Endothelial cell of umbilical vein (primary cell): ENCODE measurements around the gene BMPER. TPM values are rescaled to one million over a fixed set of nuclear protein-coding genes. Genes with fewer than 3 reads are reported as not detected.

Source experiments
- BruUV-seq: library from RNA; stranded (reverse); fragments of 400-500 nt; replicated peaks from 2 replicates; lab custom pipeline; 2021; lab: Mats Ljungman, UMichigan
- CTCF ChIA-PET: fragments of 300-600, 350-600 bp; sonication (Branson Sonifier 250); formaldehyde crosslinking; loops from one replicate; lab custom pipeline; 2021; ENCODE audit warnings: antibody characterized with exemption, inconsistent platforms; lab: Charles Lee
- POLR2A ChIA-PET: fragments of 300-600, 350-600 bp; sonication (Branson Sonifier 250); formaldehyde crosslinking; loops from one replicate; lab custom pipeline; 2021; ENCODE audit warnings: antibody characterized with exemption, inconsistent platforms; lab: Charles Lee
- DNase-seq: peaks from one replicate; pipeline ENCODE4 v3.0.0-alpha.2; 2011; ENCODE audit warnings: low read depth, low spot score
- FAIRE-seq: peaks from 2 replicates; lab custom pipeline; 2011; peaks lifted over from hg19 to GRCh38; lab: Jason Lieb, UNC
- H2AFZ ChIP-seq: 2 replicates; pipeline ENCODE4 v1.6.0; 2012; ENCODE audit warnings: low read depth, low read length, control low read depth, inconsistent platforms
- H3K27ac ChIP-seq: 2 replicates; pipeline ENCODE4 v1.5.1; 2011; ENCODE audit warnings: low read depth, mild to moderate bottlenecking, control low read depth, low read length, moderate library complexity; ENCODE audit not compliant: insufficient read depth
- H3K27me3 ChIP-seq, 2 experiments: 2 replicates each; pipeline versions ENCODE4 v1.6.0 to v1.6.1; 2011; ENCODE audit warnings: low read length in 2 of 2, mixed read lengths in 1 of 2; ENCODE audit not compliant: control insufficient read depth in 2 of 2, insufficient read depth in 2 of 2
- H3K36me3 ChIP-seq, 2 experiments: 2 replicates in 1 of 2; 3 replicates in 1 of 2; pipeline ENCODE4 v1.5.1; 2011; ENCODE audit warnings: low read length in 2 of 2, mild to moderate bottlenecking in 1 of 2, moderate library complexity in 1 of 2; ENCODE audit not compliant: control insufficient read depth in 2 of 2, insufficient read depth in 2 of 2; ENCODE audit errors: extremely low read depth in 1 of 2
- H3K4me1 ChIP-seq: 3 replicates; pipeline ENCODE4 v1.5.1; 2011; ENCODE audit warnings: mild to moderate bottlenecking, low read length; ENCODE audit not compliant: control insufficient read depth, insufficient read depth; ENCODE audit errors: extremely low read depth
- H3K4me2 ChIP-seq: 2 replicates; pipeline ENCODE4 v1.6.1; 2011; ENCODE audit warnings: low read length, control low read depth, mixed read lengths; ENCODE audit not compliant: insufficient read depth
- H3K4me3 ChIP-seq, 3 experiments: fragments of 200-600 bp in 1 of 3; sonication (generic), shearing (Covaris generic) in 1 of 3; replicated peaks in 1 of 3; 2 replicates each; pipeline ENCODE4 v1.5.1; 2011 to 2016; ENCODE audit warnings: control low read depth in 3 of 3, low read length in 3 of 3, mild to moderate bottlenecking in 2 of 3, inconsistent platforms in 1 of 3, low read depth in 1 of 3, moderate library complexity in 1 of 3; ENCODE audit not compliant: insufficient read depth in 1 of 3
- H3K79me2 ChIP-seq: 2 replicates; pipeline ENCODE4 v1.6.0; 2012; ENCODE audit warnings: low read length, inconsistent platforms; ENCODE audit not compliant: control insufficient read depth, insufficient read depth
- H3K9ac ChIP-seq: replicated peaks from 2 replicates; pipeline ENCODE3; 2011; ENCODE audit warnings: low read length, control low read depth; ENCODE audit not compliant: insufficient read depth; ENCODE audit errors: extremely low read depth
- H3K9me1 ChIP-seq: replicated peaks from 3 replicates; pipeline ENCODE4 v1.6.0; 2011; ENCODE audit warnings: mild to moderate bottlenecking, low read length; ENCODE audit not compliant: control insufficient read depth, insufficient read depth; ENCODE audit errors: extremely low read depth
- H3K9me3 ChIP-seq: replicated peaks from 2 replicates; pipeline ENCODE4 v1.5.1; 2012; ENCODE audit warnings: low read length, inconsistent platforms; ENCODE audit not compliant: control insufficient read depth, insufficient read depth
- H4K20me1 ChIP-seq: replicated peaks from 2 replicates; pipeline ENCODE3; 2011; ENCODE audit warnings: mild to moderate bottlenecking, low read length; ENCODE audit not compliant: control insufficient read depth, insufficient read depth; ENCODE audit errors: extremely low read depth
- EZH2 ChIP-seq: IDR thresholded peaks from 2 replicates; pipeline ENCODE4 v1.6.1; 2012; ENCODE audit warnings: borderline replicate concordance, low read depth, mild to moderate bottlenecking, moderate library complexity, low read length, inconsistent platforms; ENCODE audit not compliant: severe bottlenecking
- FOS ChIP-seq: IDR thresholded peaks from 2 replicates; pipeline ENCODE4 v1.6.1; 2011; ENCODE audit warnings: mild to moderate bottlenecking, low read length, moderate library complexity, borderline replicate concordance; ENCODE audit not compliant: insufficient read depth
- GATA2 ChIP-seq: IDR thresholded peaks from 2 replicates; pipeline ENCODE4 v1.7.0; 2011; ENCODE audit warnings: low read depth, mild to moderate bottlenecking, moderate library complexity, mixed read lengths, low read length; ENCODE audit not compliant: insufficient read length, insufficient read depth
- JUN ChIP-seq: IDR thresholded peaks from 2 replicates; pipeline ENCODE4 v1.6.1; 2011; ENCODE audit warnings: borderline replicate concordance, low read depth; ENCODE audit not compliant: insufficient read length, insufficient read depth
- MYC ChIP-seq: IDR thresholded peaks from one replicate; pipeline ENCODE4 v1.6.1; 2011; ENCODE audit warnings: mild to moderate bottlenecking, low read depth, low read length
- POLR2A ChIP-seq: IDR thresholded peaks from 2 replicates; pipeline ENCODE4 v1.6.1; 2012; ENCODE audit warnings: low read depth, mild to moderate bottlenecking, control low read depth, low read length
- POLR2AphosphoS5 ChIP-seq: IDR thresholded peaks from 2 replicates; pipeline ENCODE4 v1.6.1; 2012; ENCODE audit warnings: low read depth, mild to moderate bottlenecking, control low read depth, low read length, moderate library complexity; ENCODE audit not compliant: insufficient read depth
- dilution Hi-C: fragments of 300-500 bp; cut with MboI; formaldehyde crosslinking; loops from one replicate; pipeline ENCODE4 v1.15.0; 2019; ENCODE audit warnings: low sequenced_read_pairs; ENCODE audit not compliant: extremely low pct_ligation_motif_present
- intact Hi-C: fragments of 100-400 bp; cut with micrococcal nuclease; formaldehyde crosslinking; loops from one replicate; pipeline ENCODE4 v1.10.0; 2022
- polyA plus RNA-seq, 4 experiments: library from polyadenylated mRNA; depleted of rRNA in 3 of 4; stranded (reverse) in 3 of 4; unstranded in 1 of 4; fragments of >200 nt; gene quantifications; 2 replicates each; pipeline versions ENCODE4 v1.2.1 to v1.2.3, GENCODE V29; 2011 to 2012; ENCODE audit warnings: missing spikeins in 1 of 4
- total RNA-seq: library from RNA; stranded (reverse); gene quantifications from 2 replicates; pipeline ENCODE4 v1.2.3, GENCODE V29; 2021
- TF ChIP-seq, protein P1 (sequence below): IDR thresholded peaks from 2 replicates; pipeline ENCODE4 v1.6.1; 2011; ENCODE audit not compliant: insufficient read depth, insufficient read length
- TF ChIP-seq, protein P2 (sequence below), 2 donors: IDR thresholded peaks; 1 replicate in 1 of 2; 2 replicates in 1 of 2; pipeline ENCODE4 v1.5.1; 2011; ENCODE audit warnings: low read length in 2 of 2, mild to moderate bottlenecking in 2 of 2, moderate library complexity in 2 of 2, control low read depth in 1 of 2, inconsistent platforms in 1 of 2, low read depth in 1 of 2; ENCODE audit not compliant: insufficient read depth in 1 of 2; ENCODE audit errors: extremely low read depth in 1 of 2

Gene BMPER
- total and polyA plus RNA-seq, 2 donors (not counting 3 experiments of a cell fraction or from before 2014, with no cell fraction given): 0.10 to 0.13 TPM

DNA sequence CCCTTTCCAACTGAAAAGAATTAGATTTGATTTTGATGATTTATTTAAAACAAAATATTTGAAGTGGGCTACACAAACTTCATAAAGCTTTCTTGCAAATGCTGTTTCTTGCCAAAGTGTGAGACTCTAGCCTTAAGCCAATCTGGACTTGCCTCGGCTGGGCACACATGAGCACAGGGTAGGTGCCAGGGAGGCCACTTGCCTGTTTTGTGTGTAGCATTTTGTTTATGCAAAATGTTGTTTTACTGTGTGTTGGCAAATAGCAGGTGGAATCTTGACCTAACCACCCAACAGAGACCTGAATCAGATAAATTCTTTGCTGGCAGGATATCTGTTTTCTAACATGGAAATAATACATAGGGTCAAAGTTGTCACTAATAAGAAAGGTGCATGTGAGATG, 161.1 kb downstream of the BMPER start:
- dilution Hi-C loops: no loop called here
- BruUV-seq: no TSS peak
- Histone ChIP-seq H3K9ac (no peak overlapping the region), H3K27me3 (no peaks in the 10 kb centered on the region), H3K36me3 (no peaks in the 10 kb centered on the region), H3K4me2 (no peak overlapping the region), H3K4me1 (peaks cover 21% of the 10 kb centered on the region), H3K9me1 (no peaks in the 10 kb centered on the region), H4K20me1 (no peaks in the 10 kb centered on the region), H3K27ac (no peak overlapping the region), H3K9me3 (no peaks in the 10 kb centered on the region), H3K4me3 (no peak overlapping the region), H3K79me2 (no peaks in the 10 kb centered on the region), H2AFZ (no peak overlapping the region)
- CTCF ChIA-PET: interaction anchor here (1.2 kb wide), 1 partner anchor 21 kb away, joined by 6 read pairs; no protein-coding TSS in a partner anchor
- POLR2A ChIA-PET: no interaction called here
- FAIRE-seq (no peak), DNase-seq (no peak)
- intact Hi-C loops: no loop called here
- TF ChIP-seq, protein P1, sequence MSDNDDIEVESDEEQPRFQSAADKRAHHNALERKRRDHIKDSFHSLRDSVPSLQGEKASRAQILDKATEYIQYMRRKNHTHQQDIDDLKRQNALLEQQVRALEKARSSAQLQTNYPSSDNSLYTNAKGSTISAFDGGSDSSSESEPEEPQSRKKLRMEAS: no peak
- no peak for TF ChIP-seq JUN
- no peak for TF ChIP-seq GATA2
- TF ChIP-seq, protein P2, sequence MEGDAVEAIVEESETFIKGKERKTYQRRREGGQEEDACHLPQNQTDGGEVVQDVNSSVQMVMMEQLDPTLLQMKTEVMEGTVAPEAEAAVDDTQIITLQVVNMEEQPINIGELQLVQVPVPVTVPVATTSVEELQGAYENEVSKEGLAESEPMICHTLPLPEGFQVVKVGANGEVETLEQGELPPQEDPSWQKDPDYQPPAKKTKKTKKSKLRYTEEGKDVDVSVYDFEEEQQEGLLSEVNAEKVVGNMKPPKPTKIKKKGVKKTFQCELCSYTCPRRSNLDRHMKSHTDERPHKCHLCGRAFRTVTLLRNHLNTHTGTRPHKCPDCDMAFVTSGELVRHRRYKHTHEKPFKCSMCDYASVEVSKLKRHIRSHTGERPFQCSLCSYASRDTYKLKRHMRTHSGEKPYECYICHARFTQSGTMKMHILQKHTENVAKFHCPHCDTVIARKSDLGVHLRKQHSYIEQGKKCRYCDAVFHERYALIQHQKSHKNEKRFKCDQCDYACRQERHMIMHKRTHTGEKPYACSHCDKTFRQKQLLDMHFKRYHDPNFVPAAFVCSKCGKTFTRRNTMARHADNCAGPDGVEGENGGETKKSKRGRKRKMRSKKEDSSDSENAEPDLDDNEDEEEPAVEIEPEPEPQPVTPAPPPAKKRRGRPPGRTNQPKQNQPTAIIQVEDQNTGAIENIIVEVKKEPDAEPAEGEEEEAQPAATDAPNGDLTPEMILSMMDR (IDR thresholded peaks at IDR 0.05; ENCODE audit: extremely low read depth in 1 of 2, insufficient read depth in 1 of 2, low read depth in 1 of 2, low read length in 2 of 2): no peak
- no peak for TF ChIP-seq POLR2AphosphoS5
- TF ChIP-seq FOS: no peak
- no peak for TF ChIP-seq MYC
- TF ChIP-seq EZH2: no peak
- no peak for TF ChIP-seq POLR2A
